ENCODE measurements around the gene IKZF1. TPM values are rescaled to one million over a fixed set of nuclear protein-coding genes. Genes with fewer than 3 reads are reported as not detected.

Gene IKZF1
- total RNA-seq, 1 experiment from 2014 or later: 0.57 TPM

DNA sequence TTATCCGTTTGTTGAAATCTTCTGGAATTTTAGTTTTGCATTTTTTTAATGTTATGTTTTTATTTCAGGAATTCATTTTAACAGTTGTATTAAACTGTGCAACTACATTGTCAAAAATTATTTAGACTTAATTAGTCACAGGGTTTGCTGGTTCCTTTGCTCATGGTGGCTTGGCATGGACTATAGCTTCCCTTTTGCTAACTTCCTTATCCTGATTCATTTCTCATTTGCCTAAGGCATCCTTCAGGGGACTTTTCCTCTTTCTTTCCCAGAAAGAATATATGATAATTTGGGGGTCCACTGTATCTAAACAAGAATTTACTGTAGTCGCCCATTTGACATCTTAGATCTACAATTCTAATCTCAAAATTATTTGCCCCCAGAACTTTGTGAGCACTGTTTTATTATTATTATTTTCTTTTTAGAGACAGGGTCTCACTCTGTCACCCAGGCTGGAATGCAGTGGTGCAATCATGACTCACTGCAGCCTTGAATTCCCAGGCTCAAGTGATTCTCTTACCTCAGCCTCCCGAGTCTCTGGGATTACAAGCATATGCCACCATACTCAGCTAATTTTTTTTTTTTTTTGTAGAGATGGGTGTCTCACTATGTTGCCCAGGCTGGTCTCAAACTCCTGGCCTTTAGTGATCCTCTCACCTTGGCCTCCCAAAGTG is 131.8 kb downstream of the IKZF1 start:
- ChIA-PET POLR2A (no interaction called here), RAD21 (ENCODE audit: low non-redundant PET in 1 of 2, low total read pairs in 2 of 2, uncharacterized antibody in 2 of 2, unreplicated experiment in 2 of 2) (no interaction called here), CTCF (interaction anchor here (0.6 kb wide), 1 partner anchor 706 kb away, joined by 3 read pairs; no protein-coding TSS in a partner anchor)
- no peaks in the 10 kb centered on the region for H3K4me1 ChIP-seq (ENCODE audit: control insufficient read depth in 1 of 2, insufficient read depth in 2 of 2, low read length in 2 of 2)
- intact Hi-C loops (cut with micrococcal nuclease): no loop called here
- TF ChIP-seq JUND (IDR thresholded peaks at IDR 0.05) (no peak), CBX3 (IDR thresholded peaks at IDR 0.05; ENCODE audit: low read depth) (no peak), FOSL1 (IDR thresholded peaks at IDR 0.05; ENCODE audit: low read depth) (peak; percentile 38; the same call in 1 of the 2 replicates), CEBPB (IDR thresholded peaks at IDR 0.05; ENCODE audit: low read depth) (0 out of 2 replicates have a peak, but pooled peaks have one; percentile 34)
- TF ChIP-seq, protein P1, sequence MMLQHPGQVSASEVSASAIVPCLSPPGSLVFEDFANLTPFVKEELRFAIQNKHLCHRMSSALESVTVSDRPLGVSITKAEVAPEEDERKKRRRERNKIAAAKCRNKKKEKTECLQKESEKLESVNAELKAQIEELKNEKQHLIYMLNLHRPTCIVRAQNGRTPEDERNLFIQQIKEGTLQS (IDR thresholded peaks at IDR 0.05): 0 out of 2 replicates have a peak, but pooled peaks have one; percentile 31
- ATAC-seq (no peak), DNase-seq (ENCODE audit: low read depth, low spot score) (no peak)
- H3K79me2 ChIP-seq (ENCODE audit: insufficient read depth, low read length): no peaks in the 10 kb centered on the region
- no peak overlapping the region for H2AFZ ChIP-seq (ENCODE audit: low read depth, low read length, poor library complexity, severe bottlenecking)
- H3K4me3 ChIP-seq (replicated peaks in 1 of 2; ENCODE audit: low read depth in 1 of 2, low read length in 2 of 2): no peak overlapping the region
- BruUV-seq (replicated peaks): no TSS peak
- H4K20me1 ChIP-seq (ENCODE audit: insufficient read depth): no peaks in the 10 kb centered on the region
- H3K4me2 ChIP-seq (ENCODE audit: low read length): no peak overlapping the region
- H3K9me2 ChIP-seq (ENCODE audit: insufficient read depth): no peaks in the 10 kb centered on the region
- H3K9ac ChIP-seq (ENCODE audit: low read length): no peak overlapping the region
- H3K27ac ChIP-seq (ENCODE audit: low read depth, low read length): no peak overlapping the region
- no peaks in the 10 kb centered on the region for H3K9me3 ChIP-seq (ENCODE audit: control insufficient read depth in 1 of 2, insufficient read depth in 1 of 2, low read depth in 1 of 2, low read length in 2 of 2)
- H3K27me3 ChIP-seq (ENCODE audit: insufficient read depth, low read length): no peaks in the 10 kb centered on the region
- no peaks in the 10 kb centered on the region; a peak in 1 of 4 replicates for H3K36me3 ChIP-seq (ENCODE audit: control insufficient read depth in 1 of 2, insufficient read depth in 2 of 2, low read length in 2 of 2)

DNA sequence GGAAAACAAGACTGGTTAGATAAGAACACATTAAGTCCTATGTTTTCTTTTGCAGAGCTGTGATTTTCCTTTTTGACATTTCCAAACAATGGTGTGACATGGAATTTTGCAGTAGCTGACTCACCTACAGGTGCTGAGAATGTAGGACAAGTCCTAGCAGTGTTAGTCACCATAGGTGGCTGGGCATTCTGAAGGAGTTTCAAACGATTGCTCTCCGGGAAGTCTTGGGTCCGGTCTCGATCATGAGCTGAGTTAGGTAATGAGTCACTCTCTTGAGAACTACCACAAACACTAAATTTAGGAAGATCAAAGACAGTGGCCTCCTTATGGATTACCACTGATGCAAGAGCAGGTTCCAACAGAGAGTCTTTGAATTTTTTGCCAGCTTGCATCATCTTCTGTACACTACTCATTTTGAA is 142.0 kb downstream of the IKZF1 start:
- intact Hi-C loops (cut with micrococcal nuclease): loop anchor here (5.0 to 10.0 kb wide), 2 partner anchors 86 to 928 kb away; no protein-coding TSS in a partner anchor
- Histone ChIP-seq H3K79me2 (ENCODE audit: insufficient read depth, low read length) (no peaks in the 10 kb centered on the region; the same call in 1 of the 2 replicates), H3K4me1 (ENCODE audit: control insufficient read depth in 1 of 2, insufficient read depth in 2 of 2, low read length in 2 of 2) (peaks cover 33 to 43% of the 10 kb centered on the region in 2 experiments), H4K20me1 (ENCODE audit: insufficient read depth) (peaks cover 17% of the 10 kb centered on the region; the same call in 1 of the 2 replicates), H2AFZ (ENCODE audit: low read depth, low read length, poor library complexity, severe bottlenecking) (no peak overlapping the region), H3K4me2 (ENCODE audit: low read length) (peak overlapping the region; percentile 51), H3K36me3 (ENCODE audit: control insufficient read depth in 1 of 2, insufficient read depth in 2 of 2, low read length in 2 of 2) (peaks cover 0 to 20% of the 10 kb centered on the region in 2 experiments; a peak in 2 of 4 replicates), H3K27me3 (ENCODE audit: insufficient read depth, low read length) (no peaks in the 10 kb centered on the region), H3K27ac (ENCODE audit: low read depth, low read length) (no peak overlapping the region), H3K9me3 (ENCODE audit: control insufficient read depth in 1 of 2, insufficient read depth in 1 of 2, low read depth in 1 of 2, low read length in 2 of 2) (no peaks in the 10 kb centered on the region), H3K9me2 (ENCODE audit: insufficient read depth) (no peaks in the 10 kb centered on the region), H3K4me3 (replicated peaks in 1 of 2; ENCODE audit: low read depth in 1 of 2, low read length in 2 of 2) (no peak overlapping the region), H3K9ac (ENCODE audit: low read length) (no peak overlapping the region)
- POLR2A ChIA-PET: no interaction called here
- CTCF ChIA-PET: interaction anchor here (0.7 to 1.1 kb wide), 2 partner anchors 26 to 241 kb away, joined by 3 read pairs; no protein-coding TSS in a partner anchor
- RAD21 ChIA-PET (ENCODE audit: low non-redundant PET in 1 of 2, low total read pairs in 2 of 2, uncharacterized antibody in 2 of 2, unreplicated experiment in 2 of 2): no interaction called here
- no TSS peak for BruUV-seq (replicated peaks)
- DNase-seq (ENCODE audit: low read depth, low spot score) (peak; percentile 99), ATAC-seq (peak; percentile 79)
- TF ChIP-seq CEBPB (IDR thresholded peaks at IDR 0.05; ENCODE audit: low read depth): peak; percentile 99
- no peak for TF ChIP-seq YY1 (IDR thresholded peaks at IDR 0.05; ENCODE audit: extremely low read depth, insufficient replicate concordance, low read depth, low read length)
- TF ChIP-seq ELF1 (IDR thresholded peaks at IDR 0.05; ENCODE audit: borderline replicate concordance, low read depth): peak; percentile 20; the same call in 1 of the 2 replicates
- peak; percentile 89 for TF ChIP-seq SRF (IDR thresholded peaks at IDR 0.05; ENCODE audit: low read depth)
- TF ChIP-seq EZH2phosphoT487 (IDR thresholded peaks at IDR 0.05; ENCODE audit: borderline replicate concordance): no peak
- TF ChIP-seq, protein P2, sequence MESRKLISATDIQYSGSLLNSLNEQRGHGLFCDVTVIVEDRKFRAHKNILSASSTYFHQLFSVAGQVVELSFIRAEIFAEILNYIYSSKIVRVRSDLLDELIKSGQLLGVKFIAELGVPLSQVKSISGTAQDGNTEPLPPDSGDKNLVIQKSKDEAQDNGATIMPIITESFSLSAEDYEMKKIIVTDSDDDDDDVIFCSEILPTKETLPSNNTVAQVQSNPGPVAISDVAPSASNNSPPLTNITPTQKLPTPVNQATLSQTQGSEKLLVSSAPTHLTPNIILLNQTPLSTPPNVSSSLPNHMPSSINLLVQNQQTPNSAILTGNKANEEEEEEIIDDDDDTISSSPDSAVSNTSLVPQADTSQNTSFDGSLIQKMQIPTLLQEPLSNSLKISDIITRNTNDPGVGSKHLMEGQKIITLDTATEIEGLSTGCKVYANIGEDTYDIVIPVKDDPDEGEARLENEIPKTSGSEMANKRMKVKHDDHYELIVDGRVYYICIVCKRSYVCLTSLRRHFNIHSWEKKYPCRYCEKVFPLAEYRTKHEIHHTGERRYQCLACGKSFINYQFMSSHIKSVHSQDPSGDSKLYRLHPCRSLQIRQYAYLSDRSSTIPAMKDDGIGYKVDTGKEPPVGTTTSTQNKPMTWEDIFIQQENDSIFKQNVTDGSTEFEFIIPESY (IDR thresholded peaks at IDR 0.05; ENCODE audit: extremely low read depth, insufficient replicate concordance, low read length): peak; percentile 66
- TF ChIP-seq JUND (IDR thresholded peaks at IDR 0.05): peak; percentile 99
- TF ChIP-seq POLR2A (IDR thresholded peaks at IDR 0.05; ENCODE audit: borderline replicate concordance, extremely low read depth, insufficient read depth, insufficient read length): no peak
- TF ChIP-seq CBX3 (IDR thresholded peaks at IDR 0.05; ENCODE audit: low read depth): peak; percentile 96
- TF ChIP-seq, protein P3, sequence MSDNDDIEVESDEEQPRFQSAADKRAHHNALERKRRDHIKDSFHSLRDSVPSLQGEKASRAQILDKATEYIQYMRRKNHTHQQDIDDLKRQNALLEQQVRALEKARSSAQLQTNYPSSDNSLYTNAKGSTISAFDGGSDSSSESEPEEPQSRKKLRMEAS (IDR thresholded peaks at IDR 0.05): peak; percentile 83
- no peak for TF ChIP-seq ZNF274 (IDR thresholded peaks at IDR 0.05; ENCODE audit: low read depth, low read length)
- peak; percentile 73 for TF ChIP-seq POLR2AphosphoS5 (IDR thresholded peaks at IDR 0.05; ENCODE audit: low read depth, low read length)
- TF ChIP-seq, protein P1 (IDR thresholded peaks at IDR 0.05): peak; percentile 99
- peak; percentile 32; the same call in 1 of the 2 replicates for TF ChIP-seq RAD21 (IDR thresholded peaks at IDR 0.05; ENCODE audit: low read depth)
- peak; percentile 100 for TF ChIP-seq SIN3A (IDR thresholded peaks at IDR 0.05; ENCODE audit: low read depth)
- TF ChIP-seq EGR1 (IDR thresholded peaks at IDR 0.05; ENCODE audit: low read depth): peak; percentile 48; the same call in 1 of the 2 replicates
